GM19240 (cell line): ENCODE results near the gene ADCY1.
A peak's percentile ranks its signal among the peaks of the same experiment; 100 is the strongest.
"Not testable (repeated sequence)": the region's sequence is repeated elsewhere in the genome, so short reads cannot be mapped to it uniquely, and the experiment has no call there.

Source experiments
- DNase-seq: peaks from one replicate; pipeline ENCODE4 v3.0.0; 2011; ENCODE audit warnings: low spot score; ENCODE audit not compliant: insufficient read length

Gene ADCY1

DNA sequence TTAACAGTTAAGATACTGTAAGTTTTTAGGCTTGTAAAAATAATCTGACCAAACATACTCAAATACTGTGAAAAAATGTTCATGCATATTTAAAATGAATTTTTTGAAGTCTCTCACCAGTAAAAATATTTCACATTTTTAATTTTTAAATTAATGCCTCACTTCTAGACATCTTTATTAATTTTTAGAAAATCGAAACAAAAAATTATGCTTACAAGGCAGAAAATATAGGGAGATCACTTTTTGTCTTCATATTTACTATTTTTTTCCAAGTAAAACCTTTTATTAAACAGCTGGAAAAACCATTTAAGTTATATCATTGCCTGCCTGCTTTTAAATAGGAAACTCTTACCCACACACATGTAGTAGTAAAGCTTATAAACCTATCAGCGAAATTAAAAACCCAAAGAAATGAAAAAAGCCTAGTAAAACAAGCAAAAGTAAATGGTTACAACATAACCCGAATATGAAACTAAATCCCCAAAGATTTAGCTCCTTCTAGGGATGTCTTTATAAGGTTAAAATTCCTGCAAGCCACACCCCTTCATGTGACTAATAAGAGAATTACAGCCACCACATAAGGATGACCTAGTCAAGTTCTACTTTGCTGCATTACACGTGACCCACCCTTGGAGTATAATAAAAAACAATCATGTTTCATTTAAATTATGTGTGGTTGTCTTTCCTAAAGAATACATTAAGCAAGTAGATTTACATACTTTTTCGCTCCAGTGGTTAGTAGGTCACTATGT is 157.7 kb downstream of the ADCY1 start:
- DNase-seq, result not testable (repeated sequence)

DNA sequence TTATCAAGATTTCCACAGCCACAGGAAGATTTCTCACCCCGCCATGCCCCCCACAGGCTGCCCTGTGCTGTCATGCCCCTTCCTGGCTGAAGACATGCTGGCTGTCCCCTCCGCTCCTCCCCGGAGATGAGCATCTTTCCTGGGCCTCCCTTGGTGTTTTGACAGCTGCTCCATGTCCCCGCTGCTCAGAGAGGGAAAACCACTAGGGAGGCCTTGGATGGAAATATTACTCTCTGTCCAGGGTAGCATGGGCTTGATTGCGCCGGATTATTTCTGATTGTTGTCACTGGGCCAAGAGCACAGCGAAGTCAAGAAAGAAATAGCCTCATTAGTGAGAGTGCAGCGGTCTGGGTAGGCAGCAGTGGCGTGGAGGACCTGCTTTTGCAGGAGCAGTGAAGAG is 164.8 kb downstream of the ADCY1 start:
- not testable (repeated sequence) for DNase-seq

DNA sequence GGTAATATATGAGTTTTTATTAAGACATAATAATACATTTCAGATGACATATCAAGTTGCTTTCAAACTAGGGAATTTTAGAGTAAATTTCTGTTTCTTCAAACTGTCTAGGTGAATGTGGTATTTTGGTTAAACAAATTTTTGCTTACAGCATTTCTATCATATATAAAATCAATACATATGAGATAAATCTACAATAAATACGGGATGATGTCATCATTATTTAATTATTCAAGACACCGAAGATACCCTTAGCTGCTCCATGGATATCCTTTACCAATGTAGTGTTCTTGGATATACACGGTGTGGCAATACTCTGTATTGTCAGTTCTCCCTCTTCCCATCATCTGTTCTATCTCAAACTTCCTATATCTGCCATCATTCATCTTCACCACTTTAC is 166.4 kb downstream of the ADCY1 start:
- DNase-seq, result not testable (repeated sequence)

- DNase-seq, result not testable (repeated sequence)
These were observed 174.8 kb downstream of the ADCY1 start for GRCh38 chr7:45748976-45749375.

- DNase-seq, result not testable (repeated sequence)
These were observed 177.2 kb downstream of the ADCY1 start for GRCh38 chr7:45751352-45751751.

DNA sequence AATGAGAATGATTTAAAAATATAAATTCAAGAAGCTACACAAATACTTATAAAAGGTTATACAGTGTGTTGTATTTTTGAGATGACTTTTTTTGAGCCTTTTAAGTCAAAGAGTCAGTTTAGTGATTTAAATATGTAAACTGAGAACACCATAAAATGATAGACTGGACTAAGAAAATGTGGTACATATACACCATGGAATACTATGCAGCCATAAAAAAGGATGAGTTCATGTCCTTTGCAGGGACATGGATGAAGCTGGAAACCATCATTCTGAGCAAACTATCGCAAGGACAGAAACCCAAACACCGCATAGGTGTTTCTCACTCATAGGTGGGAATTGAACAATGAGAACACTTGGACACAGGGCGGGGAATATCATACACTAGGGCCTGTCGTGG is 182.2 kb downstream of the ADCY1 start:
- DNase-seq, result not testable (repeated sequence)

GRCh38 chr7:45756757-45757156 is 182.6 kb downstream of the ADCY1 start:
- DNase-seq, result not testable (repeated sequence)

GRCh38 chr7:45759464-45759863 is 185.3 kb downstream of the ADCY1 start:
- DNase-seq, result not testable (repeated sequence)

DNA sequence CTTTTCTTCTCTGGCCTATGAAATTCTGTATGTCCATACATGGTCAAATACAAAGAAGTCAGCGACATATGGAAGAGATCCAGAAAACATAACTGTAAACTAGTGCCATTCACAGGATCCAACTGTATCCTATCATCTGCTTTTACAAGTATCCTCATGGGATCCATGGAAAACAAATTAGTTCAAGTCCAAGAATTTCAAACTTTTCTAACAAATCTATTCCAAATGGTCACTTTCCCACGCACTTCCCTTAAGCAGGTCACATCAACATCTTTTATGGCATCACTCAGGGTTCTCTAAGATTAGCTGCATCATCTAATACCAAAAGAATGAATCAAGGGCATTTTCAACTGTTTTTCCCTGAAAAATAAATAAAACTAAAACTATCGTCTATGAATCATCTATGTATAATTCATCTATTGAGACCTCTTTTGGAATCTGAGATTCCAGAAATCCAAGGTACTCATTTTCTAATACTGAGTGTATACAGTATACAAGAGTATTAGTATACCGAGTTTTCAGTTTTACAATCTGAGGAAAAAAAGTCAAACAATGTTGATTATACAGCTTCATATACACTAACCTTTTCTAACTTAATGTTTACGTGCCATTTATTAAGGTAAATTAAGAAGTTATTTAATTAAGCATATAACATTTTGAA is 187.5 kb downstream of the ADCY1 start:
- DNase-seq, result not testable (repeated sequence)

DNA sequence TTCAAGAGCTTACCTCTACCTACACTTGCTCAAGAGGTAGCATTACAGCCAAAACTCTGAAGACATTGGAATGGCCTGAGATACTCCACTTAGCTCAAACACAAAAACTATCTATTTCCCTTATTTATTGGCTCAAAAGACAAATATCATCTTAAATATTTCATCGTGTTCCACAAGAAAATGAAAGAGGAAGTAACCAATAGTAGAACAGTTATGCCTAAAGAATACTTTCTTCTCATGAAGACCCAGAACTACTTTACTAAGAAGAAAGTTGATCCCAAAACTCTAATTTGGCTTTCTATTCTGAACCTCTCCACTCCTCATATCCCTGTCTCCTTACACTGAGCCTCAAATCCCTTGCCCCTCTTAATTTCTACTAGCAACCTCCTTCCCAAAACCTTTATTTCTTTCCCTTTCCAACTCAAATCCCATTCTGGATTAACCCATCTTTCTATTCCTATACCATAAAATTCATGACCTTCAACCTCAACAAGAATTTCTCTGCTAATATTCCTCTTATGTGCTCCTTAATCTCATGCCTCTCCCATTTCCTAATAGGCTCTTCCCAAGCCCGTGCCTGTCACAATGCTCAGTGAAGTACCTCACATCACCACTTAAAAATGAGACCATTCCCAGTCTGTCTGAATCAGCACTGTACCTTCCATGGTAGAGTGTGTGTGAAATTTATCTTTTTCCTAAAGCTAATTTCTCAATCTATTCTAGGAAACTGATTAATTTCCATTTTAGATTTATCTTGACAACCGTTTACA is 188.2 kb downstream of the ADCY1 start:
- not testable (repeated sequence) for DNase-seq

- peak; percentile 64 for DNase-seq
These were observed 194.6 kb downstream of the ADCY1 start for GRCh38 chr7:45768516-45769394.

GRCh38 chr7:45769626-45770025 is 195.5 kb downstream of the ADCY1 start:
- DNase-seq, result not testable (repeated sequence)
